Esophagus squamous epithelium (tissue), 5 donors: Measurements from ENCODE around the gene BOLA1. TPM values are rescaled to one million over a fixed set of nuclear protein-coding genes. Genes with fewer than 3 reads are reported as not detected.
A peak's percentile ranks its signal among the peaks of the same experiment; 100 is the strongest.

Experiments used
- DNase-seq: peaks from one replicate; lab custom pipeline; 2025; lab: John Stamatoyannopoulos, UW
- H3K27ac ChIP-seq, 4 donors: fragments of 200-600 bp; sonication (generic); one replicate each; pipeline ENCODE4 v1.5.1; 2016 to 2019; ENCODE audit warnings: mild to moderate bottlenecking in 1 of 4
- H3K27me3 ChIP-seq, 4 donors: fragments of 200-600 bp; sonication (generic); 1 replicate in 3 of 4; 2 replicates in 1 of 4; pipeline versions ENCODE4 v1.5.1 to v1.6.0; 2017 to 2021; ENCODE audit warnings: antibody characterized with exemption in 1 of 4
- H3K36me3 ChIP-seq, 3 donors: fragments of 200-600 bp; sonication (generic); one replicate each; pipeline ENCODE4 v1.5.1; 2016 to 2019
- H3K4me1 ChIP-seq, 3 donors: fragments of 200-600 bp; sonication (generic); one replicate each; pipeline ENCODE4 v1.5.1; 2017 to 2019
- H3K4me3 ChIP-seq, 4 donors: fragments of 200-600 bp; sonication (generic); 1 replicate in 3 of 4; 2 replicates in 1 of 4; pipeline ENCODE4 v1.5.1; 2016 to 2019; ENCODE audit warnings: mild to moderate bottlenecking in 2 of 4, moderate library complexity in 1 of 4
- H3K9me3 ChIP-seq, 3 donors: fragments of 200-600 bp; sonication (generic); one replicate each; pipeline ENCODE4 v1.5.1; 2016 to 2019
- POLR2A ChIP-seq, 4 donors: fragments of 450-650 bp; IDR thresholded peaks; one replicate each; pipeline ENCODE4 v1.6.1; 2017; ENCODE audit warnings: antibody characterized with exemption in 4 of 4, mild to moderate bottlenecking in 4 of 4, moderate library complexity in 3 of 4
- WGBS, 2 donors: methylation state at CpG; one replicate each; pipeline ENCODE4 v1.1.5; 2018; 5-methylcytosine and 5-hydroxymethylcytosine counted together
- intact Hi-C: fragments of 100-400 bp; cut with DNase I; formaldehyde crosslinking; loops from one replicate; pipeline ENCODE4 v1.15.0; 2022
- total RNA-seq, 4 donors: library from RNA; depleted of rRNA; stranded (reverse); fragments of >200 nt; gene quantifications; one replicate each; pipeline ENCODE4 v1.1.0, GENCODE V29; 2016
- TF ChIP-seq, protein P1 (sequence below), 6 experiments: fragments of 450-650 bp in 4 of 6; fragments of 200-600 bp in 2 of 6; sonication (generic) in 2 of 6; IDR thresholded peaks; one replicate each; pipeline ENCODE4 v1.5.1; 2016 to 2019; ENCODE audit warnings: antibody characterized with exemption in 6 of 6, mild to moderate bottlenecking in 4 of 6, moderate library complexity in 4 of 6
- donor health status: DM: yes; HTN: yes; CAD: no.

The BOLA1 gene
- total RNA-seq, 4 donors from 2014 or later: 11.0 to 31.7 (median 23.4) TPM

- peaks cover 8 to 48% (median 14%) of the 10 kb centered on the region in 3 donors for H3K4me1 ChIP-seq
- no peaks in the 10 kb centered on the region for H3K9me3 ChIP-seq
- peak in 3 of 4 donors; percentile 35 to 96 (median 89) for TF ChIP-seq POLR2A (IDR thresholded peaks at IDR 0.05)
- TF ChIP-seq, protein P1, sequence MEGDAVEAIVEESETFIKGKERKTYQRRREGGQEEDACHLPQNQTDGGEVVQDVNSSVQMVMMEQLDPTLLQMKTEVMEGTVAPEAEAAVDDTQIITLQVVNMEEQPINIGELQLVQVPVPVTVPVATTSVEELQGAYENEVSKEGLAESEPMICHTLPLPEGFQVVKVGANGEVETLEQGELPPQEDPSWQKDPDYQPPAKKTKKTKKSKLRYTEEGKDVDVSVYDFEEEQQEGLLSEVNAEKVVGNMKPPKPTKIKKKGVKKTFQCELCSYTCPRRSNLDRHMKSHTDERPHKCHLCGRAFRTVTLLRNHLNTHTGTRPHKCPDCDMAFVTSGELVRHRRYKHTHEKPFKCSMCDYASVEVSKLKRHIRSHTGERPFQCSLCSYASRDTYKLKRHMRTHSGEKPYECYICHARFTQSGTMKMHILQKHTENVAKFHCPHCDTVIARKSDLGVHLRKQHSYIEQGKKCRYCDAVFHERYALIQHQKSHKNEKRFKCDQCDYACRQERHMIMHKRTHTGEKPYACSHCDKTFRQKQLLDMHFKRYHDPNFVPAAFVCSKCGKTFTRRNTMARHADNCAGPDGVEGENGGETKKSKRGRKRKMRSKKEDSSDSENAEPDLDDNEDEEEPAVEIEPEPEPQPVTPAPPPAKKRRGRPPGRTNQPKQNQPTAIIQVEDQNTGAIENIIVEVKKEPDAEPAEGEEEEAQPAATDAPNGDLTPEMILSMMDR (IDR thresholded peaks at IDR 0.05): peak in 3 of 6 experiments; percentile 22 to 40 (median 36)
- no peaks in the 10 kb centered on the region for H3K36me3 ChIP-seq
- WGBS, 2 donors: 0% methylated on average over 15 to 18 of the region's 46 CpGs
- H3K4me3 ChIP-seq: peak overlapping the region; percentile 39 to 75 (median 62)
- intact Hi-C loops: no loop called here
- DNase-seq: peak; percentile 54
- no peaks in the 10 kb centered on the region for H3K27me3 ChIP-seq
- H3K27ac ChIP-seq: peak overlapping the region; percentile 94 to 100 (median 99)
Observed at GRCh38 chr1:149887456-149888246, 11.7 kb upstream of the BOLA1 start.

GRCh38 chr1:149888247-149888998, 10.9 kb upstream of the BOLA1 start:
- Histone ChIP-seq H3K36me3 (no peaks in the 10 kb centered on the region), H3K9me3 (no peaks in the 10 kb centered on the region), H3K4me3 (peak overlapping the region; percentile 39 to 75 (median 62)), H3K4me1 (peaks cover 8 to 43% (median 14%) of the 10 kb centered on the region in 3 donors), H3K27me3 (no peaks in the 10 kb centered on the region), H3K27ac (peak overlapping the region; percentile 94 to 100 (median 99))
- 2 to 3% methylated on average over 25 to 28 of the region's 28 CpGs for WGBS, 2 donors
- peak; percentile 11 for DNase-seq
- peak in 2 of 4 donors; percentile 24 to 63 for TF ChIP-seq POLR2A (IDR thresholded peaks at IDR 0.05)
- TF ChIP-seq, protein P1 (IDR thresholded peaks at IDR 0.05): peak in 5 of 6 experiments; percentile 41 to 60 (median 57)
- intact Hi-C loops: no loop called here

GRCh38 chr1:149888999-149889289, 10.4 kb upstream of the BOLA1 start:
- H3K36me3 ChIP-seq: no peaks in the 10 kb centered on the region
- peaks cover 8 to 38% (median 14%) of the 10 kb centered on the region in 3 donors for H3K4me1 ChIP-seq
- intact Hi-C loops: no loop called here
- WGBS, 2 donors: 9 to 16% methylated on average over 6 of the region's 6 CpGs
- TF ChIP-seq, protein P1 (IDR thresholded peaks at IDR 0.05): no peak
- peak in 1 of 4 donors; percentile 30 for TF ChIP-seq POLR2A (IDR thresholded peaks at IDR 0.05)
- no peaks in the 10 kb centered on the region for H3K27me3 ChIP-seq
- peak overlapping the region; percentile 39 to 75 (median 62) for H3K4me3 ChIP-seq
- no peak for DNase-seq
- peak overlapping the region; percentile 94 to 100 (median 99) for H3K27ac ChIP-seq
- no peaks in the 10 kb centered on the region for H3K9me3 ChIP-seq

GRCh38 chr1:149896575-149896974, 2.8 kb upstream of the BOLA1 start:
- H3K4me3 ChIP-seq: no peak overlapping the region
- H3K27me3 ChIP-seq: no peaks in the 10 kb centered on the region
- peaks cover 7 to 17% (median 11%) of the 10 kb centered on the region in 3 donors for H3K4me1 ChIP-seq
- no peaks in the 10 kb centered on the region for H3K9me3 ChIP-seq
- no peak for TF ChIP-seq POLR2A (IDR thresholded peaks at IDR 0.05)
- TF ChIP-seq, protein P1 (IDR thresholded peaks at IDR 0.05): no peak
- intact Hi-C loops: no loop called here
- H3K27ac ChIP-seq: no peak overlapping the region
- no peak for DNase-seq
- WGBS, 2 donors: 83 to 93% methylated on average over 4 of the region's 4 CpGs
- H3K36me3 ChIP-seq: no peaks in the 10 kb centered on the region
